GM19193 (cell line): ENCODE data around the gene CPT1C.

Experiments used
- POLR2A ChIP-seq: IDR thresholded peaks from 4 replicates; pipeline ENCODE4 v1.6.1; 2011; ENCODE audit not compliant: insufficient read depth, insufficient read length; ENCODE audit errors: extremely low read depth

Gene CPT1C

GRCh38 chr19:49704888-49705642, 14.1 kb downstream of the CPT1C start:
- no peak for TF ChIP-seq POLR2A

- no peak for TF ChIP-seq POLR2A
Measured at GRCh38 chr19:49705919-49706318, 15.0 kb downstream of the CPT1C start.

GRCh38 chr19:49710372-49710951, 19.5 kb downstream of the CPT1C start:
- no peak for TF ChIP-seq POLR2A

- no peak for TF ChIP-seq POLR2A
Measured at GRCh38 chr19:49712397-49712859, 21.5 kb downstream of the CPT1C start.

GRCh38 chr19:49713236-49713845, 22.4 kb downstream of the CPT1C start:
- no peak for TF ChIP-seq POLR2A

DNA sequence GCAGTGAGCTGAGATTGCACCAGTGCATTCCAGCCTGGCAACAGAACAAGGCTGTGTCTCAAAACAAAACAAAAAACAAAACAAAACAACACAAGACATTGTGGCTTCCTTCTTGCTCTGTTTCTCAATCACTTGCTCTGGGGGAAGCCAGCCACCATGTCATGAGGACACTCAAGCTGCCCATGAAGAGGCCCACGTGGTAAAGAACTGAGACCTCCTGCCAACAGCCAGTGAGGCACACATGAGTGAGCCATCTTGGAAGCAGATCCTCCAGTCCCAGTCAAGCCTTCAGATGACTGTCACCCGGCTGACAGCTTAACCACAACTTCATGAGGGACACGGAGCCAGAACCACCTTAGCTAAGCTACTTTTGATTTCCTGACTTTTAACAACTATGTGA, 25.2 kb downstream of the CPT1C start:
- no peak for TF ChIP-seq POLR2A

GRCh38 chr19:49718511-49718910, 27.6 kb downstream of the CPT1C start:
- no peak for TF ChIP-seq POLR2A

DNA sequence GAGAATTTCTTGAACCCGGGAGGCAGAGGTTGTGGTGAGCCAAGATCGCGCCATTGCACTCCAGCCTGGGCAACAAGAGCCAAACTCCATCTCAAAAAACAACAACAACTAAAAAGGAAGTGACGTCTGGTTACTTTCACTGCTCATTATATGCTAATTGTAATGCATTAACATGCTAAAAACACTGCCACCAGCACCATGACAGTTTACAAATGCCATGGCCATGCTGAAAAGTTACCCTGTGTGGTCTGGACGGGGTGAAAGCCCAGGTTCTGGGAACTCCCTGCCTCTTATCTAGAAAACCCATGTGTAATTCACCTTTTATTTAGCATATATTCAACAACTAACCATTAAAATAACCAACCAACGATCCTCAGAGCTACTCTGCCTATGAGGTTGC, 28.1 kb downstream of the CPT1C start:
- TF ChIP-seq POLR2A, result no peak

DNA sequence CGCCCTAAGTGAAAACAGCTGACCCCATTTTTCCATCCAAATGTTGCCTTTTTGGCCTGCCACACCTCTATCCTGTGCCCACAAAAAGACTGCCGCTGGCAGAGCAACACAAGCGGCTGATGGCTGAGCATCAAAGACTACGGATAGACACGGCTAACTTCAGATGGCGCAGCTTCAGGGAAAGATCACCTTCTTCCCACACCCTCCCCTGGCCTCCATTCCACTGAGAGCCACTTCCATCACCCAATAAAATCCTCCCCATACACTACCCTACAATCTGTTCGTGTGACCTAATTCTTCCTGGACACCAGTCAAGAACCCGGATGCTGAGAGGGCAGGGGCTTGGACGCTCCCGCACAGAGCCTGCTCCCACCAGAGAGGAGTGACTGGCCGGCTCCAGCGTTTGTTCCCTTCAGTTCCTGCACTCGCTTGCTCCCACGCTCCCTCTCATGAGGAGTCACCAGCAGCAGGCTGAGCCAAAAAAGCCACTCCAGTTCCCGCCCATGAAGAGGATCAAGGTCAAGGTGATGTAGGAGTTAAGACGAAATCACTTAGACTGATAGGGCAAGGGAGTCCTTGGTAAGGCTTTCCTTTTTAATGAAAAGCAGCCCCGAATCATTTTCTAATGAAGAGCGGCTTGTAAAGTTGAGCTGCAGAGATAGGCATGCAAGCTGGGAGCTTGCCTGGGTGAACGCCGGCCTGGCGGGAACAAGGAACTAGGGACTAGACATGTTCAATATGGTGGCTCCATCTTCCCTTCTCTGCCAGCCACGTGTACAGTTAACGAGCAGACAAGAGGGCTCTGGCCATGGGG, 36.5 kb downstream of the CPT1C start:
- no peak for TF ChIP-seq POLR2A

DNA sequence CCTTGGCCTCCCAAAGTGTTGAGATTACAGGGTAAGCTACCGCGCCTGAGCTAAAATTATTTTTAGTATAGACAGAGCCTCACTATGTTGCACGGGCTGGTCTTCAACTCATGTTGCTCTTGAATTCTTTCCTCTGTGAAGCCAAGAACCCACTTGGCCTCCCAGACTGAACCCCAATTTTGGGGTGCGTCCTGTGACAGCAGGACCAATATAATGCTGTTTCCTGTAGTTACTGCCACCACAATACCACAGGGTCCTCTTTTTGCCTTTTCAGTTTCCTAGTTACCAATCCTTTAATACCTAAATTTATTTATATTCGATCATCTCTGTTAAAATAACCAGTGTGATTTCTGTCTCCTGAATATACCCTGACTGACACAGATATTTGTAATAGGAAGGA, 39.2 kb downstream of the CPT1C start:
- no peak for TF ChIP-seq POLR2A

GRCh38 chr19:49738268-49738667, 47.4 kb downstream of the CPT1C start:
- no peak for TF ChIP-seq POLR2A

- no peak for TF ChIP-seq POLR2A
Measured at GRCh38 chr19:49739098-49739497, 48.2 kb downstream of the CPT1C start.

- TF ChIP-seq POLR2A, result no peak
Measured at GRCh38 chr19:49739933-49740332, 49.0 kb downstream of the CPT1C start.

GRCh38 chr19:49741210-49741844, 50.4 kb downstream of the CPT1C start:
- no peak for TF ChIP-seq POLR2A

GRCh38 chr19:49744946-49745381, 54.0 kb downstream of the CPT1C start:
- no peak for TF ChIP-seq POLR2A
